ENCODE results near the gene KCNK16.

- TF ChIP-seq CTCF (IDR thresholded peaks at IDR 0.05), result no peak
- no peak for TF ChIP-seq POLR2A (IDR thresholded peaks at IDR 0.05)
Observed at GRCh38 chr6:39343396-39343870, 20.9 kb upstream of the KCNK16 start.

All from body of pancreas (tissue), 4 donors.